SK-N-SH treated with all-trans-retinoic acid at 6 μM for 48 hours (cell line): Measurements from ENCODE around the gene TSG101.

Experiments used
- ATAC-seq: fragments of 200-7000 bp; cut with Tn5 transposase; 3 replicates; pipeline ENCODE4 v1.9.1; 2020; ENCODE audit warnings: mild to moderate bottlenecking, moderate library complexity
- ARNTL ChIP-seq: fragments of 450-650 bp; formaldehyde crosslinking; IDR thresholded peaks from 2 replicates; pipeline ENCODE4 v1.5.0; 2020; ENCODE audit warnings: low read depth, mild to moderate bottlenecking, moderate library complexity, borderline replicate concordance
- BACH2 ChIP-seq: fragments of 250-450 bp; sonication (Bioruptor Pico); IDR thresholded peaks from 2 replicates; pipeline ENCODE4 v1.9.0; 2021; ENCODE audit warnings: mild to moderate bottlenecking, borderline replicate concordance
- CREB5 ChIP-seq: fragments of 250-450 bp; sonication (Bioruptor Pico); IDR thresholded peaks from 2 replicates; pipeline ENCODE4 v1.5.1; 2020; ENCODE audit warnings: low read depth, mild to moderate bottlenecking, moderate library complexity
- ESRRG ChIP-seq: fragments of 250-450 bp; sonication (Bioruptor Pico); IDR thresholded peaks from 2 replicates; pipeline ENCODE4 v1.6.1; 2021; ENCODE audit warnings: mild to moderate bottlenecking
- GLIS3 ChIP-seq: fragments of 250-450 bp; sonication (Bioruptor Pico); IDR thresholded peaks from 2 replicates; pipeline ENCODE4 v1.5.0; 2020; ENCODE audit warnings: mild to moderate bottlenecking, moderate library complexity
- ISL1 ChIP-seq: fragments of 250-450 bp; sonication (Bioruptor Pico); IDR thresholded peaks from 2 replicates; pipeline ENCODE4 v2.1.2; 2022; ENCODE audit warnings: mild to moderate bottlenecking, moderate library complexity
- POU6F1 ChIP-seq: fragments of 250-450 bp; sonication (Bioruptor Pico); IDR thresholded peaks from 2 replicates; pipeline ENCODE4 v1.8.0; 2021; ENCODE audit warnings: low read depth, mild to moderate bottlenecking, moderate library complexity, borderline replicate concordance
- PPARA ChIP-seq: fragments of 250-450 bp; sonication (Bioruptor Pico); IDR thresholded peaks from 2 replicates; pipeline ENCODE4 v1.5.0; 2020; ENCODE audit warnings: mild to moderate bottlenecking, borderline replicate concordance
- RARB ChIP-seq: fragments of 250-450 bp; sonication (Bioruptor Pico); IDR thresholded peaks from 2 replicates; pipeline ENCODE4 v1.8.0; 2021; ENCODE audit warnings: mild to moderate bottlenecking, moderate library complexity
- SNAI2 ChIP-seq: fragments of 250-450 bp; sonication (Bioruptor Pico); IDR thresholded peaks from 2 replicates; pipeline ENCODE4 v1.5.0; 2020; ENCODE audit warnings: mild to moderate bottlenecking, moderate library complexity
- TOX ChIP-seq: fragments of 250-450 bp; sonication (Bioruptor Pico); IDR thresholded peaks from 2 replicates; pipeline ENCODE4 v1.8.0; 2021; ENCODE audit warnings: mild to moderate bottlenecking, moderate library complexity, borderline replicate concordance
- TSHZ2 ChIP-seq: fragments of 250-450 bp; sonication (Bioruptor Pico); IDR thresholded peaks from 2 replicates; pipeline ENCODE4 v1.5.0; 2020; ENCODE audit warnings: mild to moderate bottlenecking, moderate library complexity
- ZC3H10 ChIP-seq: fragments of 250-450 bp; sonication (Bioruptor Pico); IDR thresholded peaks from 2 replicates; pipeline ENCODE4 v1.5.1; 2021; ENCODE audit warnings: mild to moderate bottlenecking, moderate library complexity
- ZFP3 ChIP-seq: fragments of 250-450 bp; sonication (Bioruptor Pico); IDR thresholded peaks from 2 replicates; pipeline ENCODE4 v1.5.0; 2020; ENCODE audit warnings: mild to moderate bottlenecking, moderate library complexity
- ZNF565 ChIP-seq: fragments of 450-650 bp; formaldehyde crosslinking; conservative IDR thresholded peaks from 2 replicates; pipeline ENCODE4 v1.5.0; 2020; ENCODE audit warnings: low read depth, mild to moderate bottlenecking, moderate library complexity
- ZNF70 ChIP-seq: fragments of 450-650 bp; formaldehyde crosslinking; IDR thresholded peaks from 2 replicates; pipeline ENCODE4 v1.5.0; 2020; ENCODE audit warnings: mild to moderate bottlenecking, moderate library complexity
- ZNF8 ChIP-seq: fragments of 450-650 bp; formaldehyde crosslinking; IDR thresholded peaks from 2 replicates; pipeline ENCODE4 v1.5.0; 2020; ENCODE audit warnings: mild to moderate bottlenecking, moderate library complexity
- TF ChIP-seq, protein P1 (sequence below): fragments of 250-450 bp; sonication (Bioruptor Pico); IDR thresholded peaks from 2 replicates; pipeline ENCODE4 v1.5.1; 2021; ENCODE audit warnings: mild to moderate bottlenecking, moderate library complexity
- TF ChIP-seq, protein P2 (sequence below): fragments of 250-450 bp; sonication (Bioruptor Pico); IDR thresholded peaks from 2 replicates; pipeline ENCODE4 v1.8.0; 2020; ENCODE audit warnings: mild to moderate bottlenecking, moderate library complexity, borderline replicate concordance

TSG101 gene

GRCh38 chr11:18485913-18486528, 40.7 kb downstream of the TSG101 start:
- ATAC-seq, result no peak
- TF ChIP-seq ESRRG (no peak), GLIS3 (CRISPR knock-in tag) (no peak), ARNTL (CRISPR knock-in tag) (no peak)

GRCh38 chr11:18479063-18479462, 47.7 kb downstream of the TSG101 start:
- TF ChIP-seq ARNTL (CRISPR knock-in tag) (no peak), ZC3H10 (no peak), CREB5 (CRISPR knock-in tag) (no peak), ZFP3 (no peak), ISL1 (no peak), BACH2 (CRISPR knock-in tag) (no peak), PPARA (CRISPR knock-in tag) (no peak), ZNF8 (CRISPR knock-in tag) (no peak), SNAI2 (no peak), ESRRG (no peak), ZNF70 (CRISPR knock-in tag) (no peak), TSHZ2 (CRISPR knock-in tag) (no peak), ZNF565 (CRISPR knock-in tag) (no peak), TOX (no peak), POU6F1 (CRISPR knock-in tag) (no peak), RARB (CRISPR knock-in tag) (no peak)
- TF ChIP-seq, protein P1, sequence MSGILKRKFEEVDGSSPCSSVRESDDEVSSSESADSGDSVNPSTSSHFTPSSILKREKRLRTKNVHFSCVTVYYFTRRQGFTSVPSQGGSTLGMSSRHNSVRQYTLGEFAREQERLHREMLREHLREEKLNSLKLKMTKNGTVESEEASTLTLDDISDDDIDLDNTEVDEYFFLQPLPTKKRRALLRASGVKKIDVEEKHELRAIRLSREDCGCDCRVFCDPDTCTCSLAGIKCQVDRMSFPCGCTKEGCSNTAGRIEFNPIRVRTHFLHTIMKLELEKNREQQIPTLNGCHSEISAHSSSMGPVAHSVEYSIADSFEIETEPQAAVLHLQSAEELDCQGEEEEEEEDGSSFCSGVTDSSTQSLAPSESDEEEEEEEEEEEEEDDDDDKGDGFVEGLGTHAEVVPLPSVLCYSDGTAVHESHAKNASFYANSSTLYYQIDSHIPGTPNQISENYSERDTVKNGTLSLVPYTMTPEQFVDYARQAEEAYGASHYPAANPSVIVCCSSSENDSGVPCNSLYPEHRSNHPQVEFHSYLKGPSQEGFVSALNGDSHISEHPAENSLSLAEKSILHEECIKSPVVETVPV (CRISPR knock-in tag), result no peak
- TF ChIP-seq, protein P2, sequence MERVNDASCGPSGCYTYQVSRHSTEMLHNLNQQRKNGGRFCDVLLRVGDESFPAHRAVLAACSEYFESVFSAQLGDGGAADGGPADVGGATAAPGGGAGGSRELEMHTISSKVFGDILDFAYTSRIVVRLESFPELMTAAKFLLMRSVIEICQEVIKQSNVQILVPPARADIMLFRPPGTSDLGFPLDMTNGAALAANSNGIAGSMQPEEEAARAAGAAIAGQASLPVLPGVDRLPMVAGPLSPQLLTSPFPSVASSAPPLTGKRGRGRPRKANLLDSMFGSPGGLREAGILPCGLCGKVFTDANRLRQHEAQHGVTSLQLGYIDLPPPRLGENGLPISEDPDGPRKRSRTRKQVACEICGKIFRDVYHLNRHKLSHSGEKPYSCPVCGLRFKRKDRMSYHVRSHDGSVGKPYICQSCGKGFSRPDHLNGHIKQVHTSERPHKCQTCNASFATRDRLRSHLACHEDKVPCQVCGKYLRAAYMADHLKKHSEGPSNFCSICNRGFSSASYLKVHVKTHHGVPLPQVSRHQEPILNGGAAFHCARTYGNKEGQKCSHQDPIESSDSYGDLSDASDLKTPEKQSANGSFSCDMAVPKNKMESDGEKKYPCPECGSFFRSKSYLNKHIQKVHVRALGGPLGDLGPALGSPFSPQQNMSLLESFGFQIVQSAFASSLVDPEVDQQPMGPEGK (CRISPR knock-in tag), result no peak
- no peak for ATAC-seq

- TF ChIP-seq ISL1 (no peak), TSHZ2 (CRISPR knock-in tag) (no peak), ZFP3 (no peak), ZNF70 (CRISPR knock-in tag) (no peak)
- TF ChIP-seq, protein P1 (CRISPR knock-in tag), result no peak
Observed at GRCh38 chr11:18472587-18472986, 54.2 kb downstream of the TSG101 start.

More at GRCh38 chr11:18472587-18472986, 54.2 kb downstream of the TSG101 start:
- ATAC-seq, result no peak
